ENCODE measurements around the gene DLGAP1.

- TF ChIP-seq NBN (IDR thresholded peaks at IDR 0.05), result no peak
- TF ChIP-seq YY1 (IDR thresholded peaks at IDR 0.05; ENCODE audit: low read depth, low read length), result no peak
- no peak for TF ChIP-seq SP1 (IDR thresholded peaks at IDR 0.05; ENCODE audit: low read depth, low read length)
Observed at GRCh38 chr18:3983351-3983969, 471.6 kb downstream of the DLGAP1 start.
